IPS DF 4.7 (cell line): Measurements from ENCODE around the gene ATP6V0B.
A peak's percentile ranks its signal among the peaks of the same experiment; 100 is the strongest.

ENCODE experiments used
- DNase-seq: peaks from one replicate; pipeline ENCODE4 v3.0.0-alpha.2; 2013; ENCODE audit warnings: low spot score; ENCODE audit errors: extremely low read depth

The ATP6V0B gene

GRCh38 chr1:43974443-43975248 lies at the start of gene ATP6V0B:
ATP6V0B (plus strand) TSS chr1:43974960; CDS start chr1:43975041, 81 bp downstream.
- no peak for DNase-seq

- DNase-seq: no peak
Measured at GRCh38 chr1:43925846-43926245, 48.9 kb upstream of the ATP6V0B start.

GRCh38 chr1:43930168-43930948 lies 44.4 kb upstream of the ATP6V0B start:
- DNase-seq: no peak

- DNase-seq: no peak
Measured at GRCh38 chr1:43930949-43931275, 43.8 kb upstream of the ATP6V0B start.

- DNase-seq: no peak
Measured at GRCh38 chr1:43931711-43932660, 42.8 kb upstream of the ATP6V0B start.

- DNase-seq: no peak
Measured at GRCh38 chr1:43932786-43933385, 41.9 kb upstream of the ATP6V0B start.

GRCh38 chr1:43933386-43934100 lies 41.2 kb upstream of the ATP6V0B start, which contains the start of gene ARTN:
ARTN (plus strand) TSS chr1:43933801; CDS start chr1:43935657, 1,856 bp downstream.
- no peak for DNase-seq

- peak; percentile 88 for DNase-seq
Measured at GRCh38 chr1:43934101-43934985, 40.4 kb upstream of the ATP6V0B start.

GRCh38 chr1:43934986-43935324 lies 39.8 kb upstream of the ATP6V0B start:
- no peak for DNase-seq

GRCh38 chr1:43935711-43936427 lies 38.9 kb upstream of the ATP6V0B start:
- DNase-seq: no peak

- no peak for DNase-seq
Measured at GRCh38 chr1:43936431-43937151, 38.2 kb upstream of the ATP6V0B start.

- DNase-seq: no peak
Measured at GRCh38 chr1:43937179-43937865, 37.4 kb upstream of the ATP6V0B start.

GRCh38 chr1:43938383-43938782 lies 36.4 kb upstream of the ATP6V0B start:
- DNase-seq: no peak

GRCh38 chr1:43938892-43939587 lies 35.7 kb upstream of the ATP6V0B start:
- no peak for DNase-seq

GRCh38 chr1:43942411-43942810 lies 32.3 kb upstream of the ATP6V0B start:
- no peak for DNase-seq

GRCh38 chr1:43944860-43945259 lies 29.9 kb upstream of the ATP6V0B start:
- no peak for DNase-seq

- no peak for DNase-seq
Measured at GRCh38 chr1:43945674-43946235, 29.0 kb upstream of the ATP6V0B start.
